PC-3 (cell line): ENCODE results near the gene BCO1. TPM values are rescaled to one million over a fixed set of nuclear protein-coding genes. Genes with fewer than 3 reads are reported as not detected.

Experiments used
- ATAC-seq: fragments of 200-7000 bp; cut with Tn5 transposase; 2 replicates; pipeline ENCODE4 v1.9.1; 2020; ENCODE audit warnings: mild to moderate bottlenecking, moderate library complexity
- BruUV-seq: library from RNA; stranded (reverse); fragments of 400-500 nt; replicated peaks from 2 replicates; lab custom pipeline; 2021; lab: Mats Ljungman, UMichigan
- CTCF ChIA-PET: fragments of 300-600 bp; sonication (Branson Sonifier 250); formaldehyde crosslinking; loops from one replicate; lab custom pipeline; 2022; ENCODE audit warnings: antibody characterized with exemption; lab: Charles Lee
- POLR2A ChIA-PET: fragments of 300-600 bp; sonication (Branson Sonifier 250); formaldehyde crosslinking; loops from one replicate; lab custom pipeline; 2022; ENCODE audit warnings: antibody characterized with exemption; ENCODE audit not compliant: unreplicated experiment; lab: Charles Lee
- DNase-seq: peaks from one replicate; pipeline ENCODE4 v3.0.0-alpha.2; 2015
- H2AFZ ChIP-seq: fragments of 300-600 bp; sonication (generic); 2 replicates; pipeline ENCODE4 v1.6.0; 2016; ENCODE audit warnings: antibody characterized with exemption, low read length
- H3F3A ChIP-seq: fragments of 300-600 bp; sonication (generic); one replicate; pipeline ENCODE4 v1.6.0; 2017; ENCODE audit warnings: antibody characterized with exemption, low read length, control low read depth, mild to moderate bottlenecking; ENCODE audit not compliant: unreplicated experiment
- H3K27ac ChIP-seq: fragments of 300-600 bp; sonication (generic); 2 replicates; pipeline ENCODE4 v1.5.1; 2016; ENCODE audit warnings: mild to moderate bottlenecking, low read length
- H3K27me3 ChIP-seq: fragments of 300-600 bp; sonication (generic); 2 replicates; pipeline ENCODE4 v1.6.1; 2016; ENCODE audit warnings: low read length, mixed read lengths
- H3K36me3 ChIP-seq: fragments of 300-600 bp; sonication (generic); 2 replicates; pipeline ENCODE4 v1.6.1; 2016; ENCODE audit warnings: low read depth, mixed run types, low read length, mixed read lengths
- H3K4me1 ChIP-seq: fragments of 300-600 bp; sonication (generic); 2 replicates; pipeline ENCODE4 v1.5.1; 2016; ENCODE audit warnings: low read length; ENCODE audit not compliant: insufficient read depth
- H3K4me2 ChIP-seq: fragments of 300-600 bp; sonication (generic); 2 replicates; pipeline ENCODE4 v1.6.0; 2016; ENCODE audit warnings: low read length
- H3K4me3 ChIP-seq: fragments of 300-600 bp; sonication (generic); 2 replicates; pipeline ENCODE4 v1.5.1; 2016; ENCODE audit warnings: mild to moderate bottlenecking, low read length, mixed read lengths
- H3K79me2 ChIP-seq: fragments of 300-600 bp; sonication (generic); 2 replicates; pipeline ENCODE4 v1.6.1; 2017; ENCODE audit warnings: low read length, mixed read lengths
- H3K9ac ChIP-seq: fragments of 300-600 bp; sonication (generic); 2 replicates; pipeline ENCODE4 v1.6.0; 2016; ENCODE audit warnings: mild to moderate bottlenecking, low read length
- H3K9me2 ChIP-seq: fragments of 300-600 bp; sonication (generic); replicated peaks from 2 replicates; pipeline ENCODE4 v1.6.1; 2016; ENCODE audit warnings: mixed run types, low read length, mixed read lengths
- H3K9me3 ChIP-seq: fragments of 300-600 bp; sonication (generic); 2 replicates; pipeline ENCODE4 v1.6.1; 2016; ENCODE audit warnings: low read length, mixed read lengths
- H4K20me1 ChIP-seq: fragments of 300-600 bp; sonication (generic); 2 replicates; pipeline ENCODE4 v1.6.1; 2016; ENCODE audit warnings: low read length, mixed read lengths
- CTCF ChIP-seq: fragments of 300-600 bp; sonication (generic); conservative IDR thresholded peaks from 2 replicates; pipeline ENCODE4 v1.5.1; 2017; ENCODE audit warnings: antibody characterized with exemption, low read depth, mild to moderate bottlenecking, low read length
- EZH2 ChIP-seq: fragments of 300-600 bp; sonication (generic); IDR thresholded peaks from one replicate; pipeline ENCODE4 v1.6.1; 2017; ENCODE audit warnings: antibody characterized with exemption, mild to moderate bottlenecking, low read length; ENCODE audit not compliant: unreplicated experiment
- EZH2phosphoT487 ChIP-seq: fragments of 300-600 bp; sonication (generic); IDR thresholded peaks from 2 replicates; pipeline ENCODE4 v1.6.1; 2018; ENCODE audit warnings: mild to moderate bottlenecking, antibody characterized with exemption, low read length, borderline replicate concordance
- intact Hi-C: fragments of 100-400 bp; cut with micrococcal nuclease; formaldehyde crosslinking; loops from 2 replicates; pipeline ENCODE4 v1.9.0; 2023
- total RNA-seq: library from RNA; depleted of rRNA; stranded (reverse); fragments of >200 nt; gene quantifications from 2 replicates; pipeline ENCODE4 v1.2.3, GENCODE V29; 2014

Gene BCO1
- total RNA-seq, 1 experiment from 2014 or later, result not detected

GRCh38 chr16:81214745-81215166 lies 23.7 kb upstream of the BCO1 start:
- Histone ChIP-seq H3K4me1 (no peaks in the 10 kb centered on the region), H3K36me3 (no peaks in the 10 kb centered on the region), H3K4me2 (no peak overlapping the region), H3K9ac (no peak overlapping the region), H4K20me1 (no peaks in the 10 kb centered on the region), H3K79me2 (no peaks in the 10 kb centered on the region), H3K4me3 (no peak overlapping the region), H3K9me2 (no peaks in the 10 kb centered on the region), H3F3A (no peaks in the 10 kb centered on the region), H3K9me3 (no peaks in the 10 kb centered on the region), H3K27ac (no peak overlapping the region), H2AFZ (no peak overlapping the region), H3K27me3 (no peaks in the 10 kb centered on the region)
- DNase-seq (peak; percentile 27), ATAC-seq (peak; percentile 22; the same call in 1 of the 2 replicates)
- BruUV-seq, result no TSS peak
- intact Hi-C loops, result no loop called here
- ChIA-PET POLR2A (no interaction called here), CTCF (interaction anchor here (0.5 kb wide), 1 partner anchor 73 kb away, joined by 5 read pairs; no protein-coding TSS in a partner anchor)
- TF ChIP-seq CTCF, result peak; percentile 68
- no peak for TF ChIP-seq EZH2phosphoT487

- intact Hi-C loops, result no loop called here
- no TSS peak for BruUV-seq
Measured at GRCh38 chr16:81216114-81216513, 22.4 kb upstream of the BCO1 start.

GRCh38 chr16:81216706-81217105 lies 21.8 kb upstream of the BCO1 start:
- H3K4me3 ChIP-seq, result no peak overlapping the region
- no peaks in the 10 kb centered on the region for H3K9me3 ChIP-seq
- no peaks in the 10 kb centered on the region for H3K9me2 ChIP-seq
- no peak overlapping the region for H3K9ac ChIP-seq
- H3K27me3 ChIP-seq, result no peaks in the 10 kb centered on the region
- no TSS peak for BruUV-seq
- H2AFZ ChIP-seq, result no peak overlapping the region
- intact Hi-C loops, result no loop called here
- no peak overlapping the region for H3K4me2 ChIP-seq
- H3K79me2 ChIP-seq, result no peaks in the 10 kb centered on the region
- H3F3A ChIP-seq, result no peaks in the 10 kb centered on the region
- no peak for DNase-seq
- H3K27ac ChIP-seq, result no peak overlapping the region
- TF ChIP-seq EZH2 (no peak), EZH2phosphoT487 (no peak), CTCF (no peak)
- ChIA-PET CTCF (no interaction called here), POLR2A (interaction anchor here (0.6 kb wide), 1 partner anchor 181 kb away, joined by 21 read pairs; no protein-coding TSS in a partner anchor)
- no peak for ATAC-seq
- no peaks in the 10 kb centered on the region for H3K4me1 ChIP-seq
- H4K20me1 ChIP-seq, result no peaks in the 10 kb centered on the region
- H3K36me3 ChIP-seq, result no peaks in the 10 kb centered on the region

More at GRCh38 chr16:81216114-81216513, 22.4 kb upstream of the BCO1 start:
- ChIA-PET CTCF (no interaction called here), POLR2A (no interaction called here)
- DNase-seq, result no peak
- Histone ChIP-seq H4K20me1 (no peaks in the 10 kb centered on the region), H3K9ac (no peak overlapping the region), H3K4me3 (no peak overlapping the region), H3K36me3 (no peaks in the 10 kb centered on the region), H3K27me3 (no peaks in the 10 kb centered on the region), H3K79me2 (no peaks in the 10 kb centered on the region), H3F3A (no peaks in the 10 kb centered on the region), H3K4me2 (no peak overlapping the region), H3K9me2 (no peaks in the 10 kb centered on the region), H3K4me1 (no peaks in the 10 kb centered on the region), H3K9me3 (no peaks in the 10 kb centered on the region), H2AFZ (no peak overlapping the region), H3K27ac (no peak overlapping the region)
- no peak for ATAC-seq
- TF ChIP-seq EZH2phosphoT487, result no peak
- no peak for TF ChIP-seq CTCF
- no peak for TF ChIP-seq EZH2
